Measurements from ENCODE around the gene TRIM54.

The TRIM54 gene

DNA sequence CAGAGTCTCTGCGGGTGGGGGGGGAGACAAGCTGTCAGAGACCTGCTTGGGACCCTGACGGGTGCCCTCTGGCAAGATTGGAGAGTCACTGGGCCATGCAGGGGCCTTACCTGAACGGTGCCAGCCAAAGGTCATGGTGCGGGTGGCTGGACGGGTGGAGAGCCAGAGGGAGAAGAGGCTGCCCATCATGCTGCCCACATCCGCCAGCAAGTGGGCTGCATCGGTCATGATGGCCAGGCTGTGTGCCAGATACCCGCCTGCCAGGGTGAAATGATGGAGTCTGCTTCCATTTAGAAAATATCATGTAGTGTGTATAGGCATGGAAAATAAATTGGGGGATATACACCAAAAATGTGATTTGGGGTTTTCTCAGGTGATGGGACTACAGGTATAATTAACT, 24.2 kb upstream of the TRIM54 start:
- no peaks in the 10 kb centered on the region for H3K9me3 ChIP-seq (ENCODE audit: control insufficient read depth, insufficient read depth, low read depth, low read length)
- ChIA-PET POLR2A (no interaction called here), CTCF (interaction anchor here (0.5 to 2.2 kb wide), 2 partner anchors 9 to 44 kb away, joined by 4 to 12 read pairs; no protein-coding TSS in a partner anchor)
- H3K4me3 ChIP-seq (ENCODE audit: low read depth, low read length), result no peak overlapping the region
- no peak for TF ChIP-seq BCL11A (tag by site-specific recombination; IDR thresholded peaks at IDR 0.05; ENCODE audit: low read depth)
- TF ChIP-seq TRIM28 (IDR thresholded peaks at IDR 0.05; ENCODE audit: borderline replicate concordance, low read length), result no peak
- TF ChIP-seq PBX3 (CRISPR knock-in tag; IDR thresholded peaks at IDR 0.05), result no peak
- no peak for TF ChIP-seq ZNF558 (tag by site-specific recombination; IDR thresholded peaks at IDR 0.05)
- no peak for TF ChIP-seq ZNF341 (tag by site-specific recombination; IDR thresholded peaks at IDR 0.05; ENCODE audit: low read depth)
- no peak for TF ChIP-seq TCF7L2 (IDR thresholded peaks at IDR 0.05; ENCODE audit: borderline replicate concordance, low read depth, low read length)
- TF ChIP-seq BCL11B (tag by site-specific recombination; IDR thresholded peaks at IDR 0.05; ENCODE audit: low read depth), result no peak
- TF ChIP-seq SP2 (tag by site-specific recombination; IDR thresholded peaks at IDR 0.05), result no peak
- TF ChIP-seq ZNF18 (tag by site-specific recombination; IDR thresholded peaks at IDR 0.05), result no peak
- TF ChIP-seq ZNF157 (tag by site-specific recombination; IDR thresholded peaks at IDR 0.05), result no peak
- no peak for TF ChIP-seq ZSCAN5A (tag by site-specific recombination; IDR thresholded peaks at IDR 0.05)
- TF ChIP-seq, protein P1, sequence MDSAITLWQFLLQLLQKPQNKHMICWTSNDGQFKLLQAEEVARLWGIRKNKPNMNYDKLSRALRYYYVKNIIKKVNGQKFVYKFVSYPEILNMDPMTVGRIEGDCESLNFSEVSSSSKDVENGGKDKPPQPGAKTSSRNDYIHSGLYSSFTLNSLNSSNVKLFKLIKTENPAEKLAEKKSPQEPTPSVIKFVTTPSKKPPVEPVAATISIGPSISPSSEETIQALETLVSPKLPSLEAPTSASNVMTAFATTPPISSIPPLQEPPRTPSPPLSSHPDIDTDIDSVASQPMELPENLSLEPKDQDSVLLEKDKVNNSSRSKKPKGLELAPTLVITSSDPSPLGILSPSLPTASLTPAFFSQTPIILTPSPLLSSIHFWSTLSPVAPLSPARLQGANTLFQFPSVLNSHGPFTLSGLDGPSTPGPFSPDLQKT (IDR thresholded peaks at IDR 0.05; ENCODE audit: borderline replicate concordance, low read depth, low read length), result no peak
- TF ChIP-seq ZNF830 (tag by site-specific recombination; IDR thresholded peaks at IDR 0.05; ENCODE audit: low read depth), result no peak
- TF ChIP-seq ZNF777 (tag by site-specific recombination; IDR thresholded peaks at IDR 0.05; ENCODE audit: borderline replicate concordance), result no peak
- no peak for TF ChIP-seq ZNF560 (tag by site-specific recombination; IDR thresholded peaks at IDR 0.05; ENCODE audit: borderline replicate concordance)
- TF ChIP-seq ZNF146 (tag by site-specific recombination; IDR thresholded peaks at IDR 0.05), result no peak
- TF ChIP-seq, protein P2, sequence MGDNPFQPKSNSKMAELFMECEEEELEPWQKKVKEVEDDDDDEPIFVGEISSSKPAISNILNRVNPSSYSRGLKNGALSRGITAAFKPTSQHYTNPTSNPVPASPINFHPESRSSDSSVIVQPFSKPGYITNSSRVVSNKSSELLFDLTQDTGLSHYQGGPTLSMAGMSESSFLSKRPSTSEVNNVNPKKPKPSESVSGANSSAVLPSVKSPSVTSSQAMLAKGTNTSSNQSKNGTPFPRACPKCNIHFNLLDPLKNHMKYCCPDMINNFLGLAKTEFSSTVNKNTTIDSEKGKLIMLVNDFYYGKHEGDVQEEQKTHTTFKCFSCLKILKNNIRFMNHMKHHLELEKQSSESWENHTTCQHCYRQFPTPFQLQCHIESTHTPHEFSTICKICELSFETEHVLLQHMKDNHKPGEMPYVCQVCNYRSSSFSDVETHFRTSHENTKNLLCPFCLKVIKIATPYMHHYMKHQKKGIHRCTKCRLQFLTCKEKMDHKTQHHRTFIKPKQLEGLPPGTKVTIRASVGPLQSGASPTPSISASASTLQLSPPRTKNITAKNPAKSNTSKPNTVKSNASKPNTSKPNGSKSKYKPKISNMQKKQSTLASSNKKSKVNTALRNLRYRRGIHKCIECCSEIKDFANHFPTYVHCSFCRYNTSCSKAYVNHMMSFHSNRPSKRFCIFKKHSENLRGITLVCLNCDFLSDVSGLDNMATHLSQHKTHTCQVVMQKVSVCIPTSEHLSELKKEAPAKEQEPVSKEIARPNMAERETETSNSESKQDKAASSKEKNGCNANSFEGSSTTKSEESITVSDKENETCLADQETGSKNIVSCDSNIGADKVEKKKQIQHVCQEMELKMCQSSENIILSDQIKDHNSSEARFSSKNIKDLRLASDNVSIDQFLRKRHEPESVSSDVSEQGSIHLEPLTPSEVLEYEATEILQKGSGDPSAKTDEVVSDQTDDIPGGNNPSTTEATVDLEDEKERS (tag by site-specific recombination; IDR thresholded peaks at IDR 0.05), result no peak
- no peak overlapping the region for H3K27ac ChIP-seq (ENCODE audit: extremely low read depth, low read depth, low read length)
- H3K36me3 ChIP-seq (ENCODE audit: control insufficient read depth in 2 of 2, insufficient read depth in 1 of 2, low read length in 2 of 2), result peaks cover 0 to 29% of the 10 kb centered on the region in 2 experiments; a peak in 1 of 3 replicates
- no peaks in the 10 kb centered on the region for H3K4me1 ChIP-seq (ENCODE audit: control insufficient read depth, insufficient read depth, low read length)
